ENCODE measurements around the gene PIEZO1.

- TF ChIP-seq ZNF263 (CRISPR knock-in tag; IDR thresholded peaks at IDR 0.05; ENCODE audit: borderline replicate concordance) (no peak), ZNF512 (tag; IDR thresholded peaks at IDR 0.05) (no peak), POLR2A (conservative IDR thresholded peaks at IDR 0.05) (no peak)
Measured at GRCh38 chr16:88817785-88818574, 33.0 kb upstream of the PIEZO1 start.
